Spleen (tissue), 7 donors: ENCODE measurements around the gene FSIP2.

Experiments
- POLR2A ChIP-seq, 3 donors: fragments of 450-650 bp; IDR thresholded peaks; one replicate each; pipeline ENCODE4 v1.5.1; 2017; ENCODE audit warnings: antibody characterized with exemption in 3 of 3, mild to moderate bottlenecking in 1 of 3
- POLR2AphosphoS5 ChIP-seq, 3 donors: sonication (generic); formaldehyde crosslinking; IDR thresholded peaks; one replicate each; pipeline ENCODE4 v1.5.1; 2017; ENCODE audit warnings: antibody characterized with exemption in 3 of 3
- TF ChIP-seq, protein P1 (sequence below), 11 experiments: fragments of 200-600 bp in 7 of 11; fragments of 450-650 bp in 4 of 11; sonication (generic) in 4 of 11; IDR thresholded peaks in 8 of 11; conservative IDR thresholded peaks in 3 of 11; 1 replicate in 7 of 11; 2 replicates in 4 of 11; pipeline versions ENCODE4 v1.4.0 to v1.8.0; 2016 to 2021; ENCODE audit warnings: antibody characterized with exemption in 11 of 11, inconsistent platforms in 4 of 11, mild to moderate bottlenecking in 1 of 11
- donor health status: DM: no; HTN: no; CAD: no; lungs with moderate emphysema.
- donor health status: DM: no; HTN: no; CAD: no.
- donor health status: DM: no; HTN: no; CAD: no.

DNA sequence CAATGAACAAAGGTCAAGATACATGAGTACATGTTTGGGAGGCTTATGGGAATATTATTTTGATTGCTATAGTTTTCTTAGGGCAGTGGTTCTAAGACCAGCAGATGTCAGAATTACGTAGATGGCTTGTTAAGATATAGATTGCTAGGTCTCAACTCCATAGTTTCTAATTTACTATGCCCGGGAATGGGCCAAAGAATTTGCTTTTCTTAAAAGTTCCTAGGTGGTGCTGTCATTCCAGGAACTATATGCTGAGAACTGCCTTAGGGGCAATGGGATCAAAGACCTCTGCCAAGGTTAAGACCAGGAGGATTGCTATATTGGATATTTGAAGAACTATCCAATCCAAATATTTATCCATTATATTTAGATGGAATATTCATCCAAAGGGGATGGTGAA lies 141.8 kb downstream of the FSIP2 start:
- TF ChIP-seq, protein P1, sequence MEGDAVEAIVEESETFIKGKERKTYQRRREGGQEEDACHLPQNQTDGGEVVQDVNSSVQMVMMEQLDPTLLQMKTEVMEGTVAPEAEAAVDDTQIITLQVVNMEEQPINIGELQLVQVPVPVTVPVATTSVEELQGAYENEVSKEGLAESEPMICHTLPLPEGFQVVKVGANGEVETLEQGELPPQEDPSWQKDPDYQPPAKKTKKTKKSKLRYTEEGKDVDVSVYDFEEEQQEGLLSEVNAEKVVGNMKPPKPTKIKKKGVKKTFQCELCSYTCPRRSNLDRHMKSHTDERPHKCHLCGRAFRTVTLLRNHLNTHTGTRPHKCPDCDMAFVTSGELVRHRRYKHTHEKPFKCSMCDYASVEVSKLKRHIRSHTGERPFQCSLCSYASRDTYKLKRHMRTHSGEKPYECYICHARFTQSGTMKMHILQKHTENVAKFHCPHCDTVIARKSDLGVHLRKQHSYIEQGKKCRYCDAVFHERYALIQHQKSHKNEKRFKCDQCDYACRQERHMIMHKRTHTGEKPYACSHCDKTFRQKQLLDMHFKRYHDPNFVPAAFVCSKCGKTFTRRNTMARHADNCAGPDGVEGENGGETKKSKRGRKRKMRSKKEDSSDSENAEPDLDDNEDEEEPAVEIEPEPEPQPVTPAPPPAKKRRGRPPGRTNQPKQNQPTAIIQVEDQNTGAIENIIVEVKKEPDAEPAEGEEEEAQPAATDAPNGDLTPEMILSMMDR (IDR thresholded peaks at IDR 0.05 in 8 of 11, conservative IDR thresholded peaks at IDR 0.05 in 3 of 11) = no peak
- no peak for TF ChIP-seq POLR2A (IDR thresholded peaks at IDR 0.05)
- no peak for TF ChIP-seq POLR2AphosphoS5 (IDR thresholded peaks at IDR 0.05)
